Measurements from ENCODE around the gene DIO3.

Gene DIO3

GRCh38 chr14:101520621-101521472, 40.4 kb upstream of the DIO3 start:
- no peak for TF ChIP-seq CTCF (conservative IDR thresholded peaks at IDR 0.05)
- H3K27ac ChIP-seq = no peak overlapping the region

- H3K27ac ChIP-seq = no peak overlapping the region
- no peak for TF ChIP-seq CTCF (conservative IDR thresholded peaks at IDR 0.05)
Observed at GRCh38 chr14:101521473-101521915, 39.8 kb upstream of the DIO3 start.

GRCh38 chr14:101521978-101522377, 39.3 kb upstream of the DIO3 start:
- no peak for TF ChIP-seq CTCF (conservative IDR thresholded peaks at IDR 0.05)
- H3K27ac ChIP-seq = no peak overlapping the region

GRCh38 chr14:101525640-101526527, 35.4 kb upstream of the DIO3 start:
- no peak overlapping the region for H3K27ac ChIP-seq
- no peak for TF ChIP-seq CTCF (conservative IDR thresholded peaks at IDR 0.05)

GRCh38 chr14:101527987-101528386, 33.3 kb upstream of the DIO3 start:
- TF ChIP-seq CTCF (conservative IDR thresholded peaks at IDR 0.05) = no peak
- no peak overlapping the region for H3K27ac ChIP-seq

- TF ChIP-seq CTCF (conservative IDR thresholded peaks at IDR 0.05) = no peak
- no peak overlapping the region for H3K27ac ChIP-seq
Observed at GRCh38 chr14:101529079-101529478, 32.2 kb upstream of the DIO3 start.

GRCh38 chr14:101534198-101534597, 27.1 kb upstream of the DIO3 start:
- TF ChIP-seq CTCF (conservative IDR thresholded peaks at IDR 0.05) = no peak
- H3K27ac ChIP-seq = no peak overlapping the region
